Panc1 (cell line): ENCODE measurements around the gene BBC3. TPM values are rescaled to one million over a fixed set of nuclear protein-coding genes. Genes with fewer than 3 reads are reported as not detected.
"Not testable (repeated sequence)": the region's sequence is repeated elsewhere in the genome, so short reads cannot be mapped to it uniquely, and the experiment has no call there.

Experiments
- ATAC-seq: fragments of 200-7000 bp; cut with Tn5 transposase; 2 replicates; pipeline ENCODE4 v1.9.1; 2020; ENCODE audit warnings: mild to moderate bottlenecking, moderate library complexity
- BruUV-seq: library from RNA; stranded (reverse); fragments of 400-500 nt; replicated peaks from 2 replicates; lab custom pipeline; 2021; lab: Mats Ljungman, UMichigan
- CTCF ChIA-PET: fragments of 300-600 bp; sonication (Branson Sonifier 250); formaldehyde crosslinking; loops from one replicate; lab custom pipeline; 2022; ENCODE audit warnings: antibody characterized with exemption; lab: Charles Lee
- POLR2A ChIA-PET: fragments of 300-600 bp; sonication (Branson Sonifier 250); formaldehyde crosslinking; loops from one replicate; lab custom pipeline; 2022; ENCODE audit warnings: antibody characterized with exemption; lab: Charles Lee
- DNase-seq: peaks from one replicate; pipeline ENCODE4 v3.0.0-alpha.2; 2010; ENCODE audit warnings: low read depth, low spot score
- H3K27ac ChIP-seq: 2 replicates; pipeline ENCODE4 v1.5.1; 2011; ENCODE audit warnings: mild to moderate bottlenecking, low read length, inconsistent platforms
- H3K27me3 ChIP-seq: fragments of 200-500 bp; sonication (Bioruptor generic); 2 replicates; pipeline ENCODE4 v1.6.0; 2014; ENCODE audit warnings: low read length, inconsistent platforms; ENCODE audit not compliant: control insufficient read depth, insufficient read depth
- H3K36me3 ChIP-seq: fragments of 200-500 bp; sonication (Bioruptor generic); 2 replicates; pipeline ENCODE4 v1.5.1; 2014; ENCODE audit warnings: inconsistent platforms, mild to moderate bottlenecking, low read length, moderate library complexity; ENCODE audit not compliant: control insufficient read depth, insufficient read depth
- H3K4me1 ChIP-seq: 2 replicates; pipeline ENCODE4 v1.5.1; 2011; ENCODE audit warnings: inconsistent platforms, mild to moderate bottlenecking, low read length, moderate library complexity; ENCODE audit not compliant: control insufficient read depth, insufficient read depth
- H3K4me3 ChIP-seq, 2 experiments: 2 replicates each; pipeline ENCODE4 v1.5.1; 2011 to 2012; ENCODE audit warnings: low read depth in 2 of 2, low read length in 2 of 2, mild to moderate bottlenecking in 2 of 2, inconsistent platforms in 1 of 2, moderate library complexity in 1 of 2
- H3K9me3 ChIP-seq: fragments of 200-500 bp; sonication (Bioruptor generic); 2 replicates; pipeline ENCODE4 v1.5.1; 2014; ENCODE audit warnings: low read depth, mild to moderate bottlenecking, inconsistent platforms, low read length, moderate library complexity; ENCODE audit not compliant: control insufficient read depth, insufficient read depth
- POLR2AphosphoS5 ChIP-seq: IDR thresholded peaks from 2 replicates; pipeline ENCODE4 v1.6.1; 2012; ENCODE audit warnings: mild to moderate bottlenecking, low read depth, low read length, moderate library complexity
- SIN3A ChIP-seq: IDR thresholded peaks from 2 replicates; pipeline ENCODE4 v1.6.1; 2012; ENCODE audit warnings: low read depth, mild to moderate bottlenecking, low read length, moderate library complexity, borderline replicate concordance; ENCODE audit not compliant: insufficient read depth
- TCF7L2 ChIP-seq: IDR thresholded peaks from 2 replicates; pipeline ENCODE4 v1.6.1; 2011; ENCODE audit warnings: mild to moderate bottlenecking, low read depth, low read length, inconsistent platforms
- in situ Hi-C: cut with HindIII; loops from 2 replicates; pipeline ENCODE4 v1.10.0; 2016; ENCODE audit warnings: low sequenced_read_pairs, low pct_unique_long_range_greater_than_20kb
- intact Hi-C: fragments of 100-400 bp; cut with micrococcal nuclease; formaldehyde crosslinking; loops from one replicate; pipeline ENCODE4 v1.10.0; 2022; ENCODE audit not compliant: unreplicated experiment
- total RNA-seq: library from RNA; stranded (reverse); gene quantifications from one replicate; pipeline ENCODE4 v1.2.1, GENCODE V29; 2021; ENCODE audit not compliant: unreplicated experiment
- TF ChIP-seq, protein P1 (sequence below), 2 experiments: IDR thresholded peaks; 2 replicates each; pipeline ENCODE4 v1.6.1; 2011 to 2012; ENCODE audit warnings: low read depth in 2 of 2, control low read depth in 1 of 2, low read length in 1 of 2, mild to moderate bottlenecking in 1 of 2, moderate library complexity in 1 of 2; ENCODE audit not compliant: insufficient read depth in 1 of 2
- TF ChIP-seq, protein P2 (sequence below): fragments of 450-650 bp; IDR thresholded peaks from 2 replicates; pipeline ENCODE4 v1.5.1; 2017; ENCODE audit warnings: mild to moderate bottlenecking

The BBC3 gene
- total RNA-seq, 1 experiment from 2014 or later = 7.6 TPM

DNA sequence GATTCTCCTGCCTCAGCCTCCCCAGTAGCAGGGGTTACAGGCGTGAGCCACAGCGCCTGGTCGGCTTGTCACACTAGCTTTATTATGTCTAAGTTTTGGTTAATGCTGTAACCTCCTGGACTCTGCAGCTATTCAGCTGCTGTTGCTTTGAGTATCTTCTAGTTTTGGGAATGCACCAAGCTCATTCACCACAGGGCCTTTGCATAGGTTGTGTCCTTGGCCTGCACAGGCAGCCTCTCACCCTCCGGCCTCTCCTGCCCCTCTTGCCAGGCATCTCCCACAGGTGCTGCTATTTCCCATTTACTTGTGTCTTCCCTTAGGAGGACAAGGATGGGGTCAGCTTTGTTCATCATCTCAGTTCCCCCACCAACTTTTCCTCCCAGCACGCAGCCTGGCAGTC, 23.0 kb upstream of the BBC3 start:
- Histone ChIP-seq H3K4me3 (no peak overlapping the region), H3K4me1 (peaks cover 6% of the 10 kb centered on the region), H3K36me3 (no peaks in the 10 kb centered on the region; the same call in 1 of the 2 replicates), H3K9me3 (no peaks in the 10 kb centered on the region), H3K27ac (no peak overlapping the region), H3K27me3 (no peaks in the 10 kb centered on the region)
- DNase-seq (no peak), ATAC-seq (no peak)
- no TSS peak for BruUV-seq
- TF ChIP-seq TCF7L2 (no peak), SIN3A (no peak), POLR2AphosphoS5 (no peak)
- TF ChIP-seq, protein P1, sequence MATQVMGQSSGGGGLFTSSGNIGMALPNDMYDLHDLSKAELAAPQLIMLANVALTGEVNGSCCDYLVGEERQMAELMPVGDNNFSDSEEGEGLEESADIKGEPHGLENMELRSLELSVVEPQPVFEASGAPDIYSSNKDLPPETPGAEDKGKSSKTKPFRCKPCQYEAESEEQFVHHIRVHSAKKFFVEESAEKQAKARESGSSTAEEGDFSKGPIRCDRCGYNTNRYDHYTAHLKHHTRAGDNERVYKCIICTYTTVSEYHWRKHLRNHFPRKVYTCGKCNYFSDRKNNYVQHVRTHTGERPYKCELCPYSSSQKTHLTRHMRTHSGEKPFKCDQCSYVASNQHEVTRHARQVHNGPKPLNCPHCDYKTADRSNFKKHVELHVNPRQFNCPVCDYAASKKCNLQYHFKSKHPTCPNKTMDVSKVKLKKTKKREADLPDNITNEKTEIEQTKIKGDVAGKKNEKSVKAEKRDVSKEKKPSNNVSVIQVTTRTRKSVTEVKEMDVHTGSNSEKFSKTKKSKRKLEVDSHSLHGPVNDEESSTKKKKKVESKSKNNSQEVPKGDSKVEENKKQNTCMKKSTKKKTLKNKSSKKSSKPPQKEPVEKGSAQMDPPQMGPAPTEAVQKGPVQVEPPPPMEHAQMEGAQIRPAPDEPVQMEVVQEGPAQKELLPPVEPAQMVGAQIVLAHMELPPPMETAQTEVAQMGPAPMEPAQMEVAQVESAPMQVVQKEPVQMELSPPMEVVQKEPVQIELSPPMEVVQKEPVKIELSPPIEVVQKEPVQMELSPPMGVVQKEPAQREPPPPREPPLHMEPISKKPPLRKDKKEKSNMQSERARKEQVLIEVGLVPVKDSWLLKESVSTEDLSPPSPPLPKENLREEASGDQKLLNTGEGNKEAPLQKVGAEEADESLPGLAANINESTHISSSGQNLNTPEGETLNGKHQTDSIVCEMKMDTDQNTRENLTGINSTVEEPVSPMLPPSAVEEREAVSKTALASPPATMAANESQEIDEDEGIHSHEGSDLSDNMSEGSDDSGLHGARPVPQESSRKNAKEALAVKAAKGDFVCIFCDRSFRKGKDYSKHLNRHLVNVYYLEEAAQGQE (IDR thresholded peaks at IDR 0.05; ENCODE audit: insufficient read depth in 1 of 2, low read depth in 2 of 2, low read length in 1 of 2) = no peak
- TF ChIP-seq, protein P2, sequence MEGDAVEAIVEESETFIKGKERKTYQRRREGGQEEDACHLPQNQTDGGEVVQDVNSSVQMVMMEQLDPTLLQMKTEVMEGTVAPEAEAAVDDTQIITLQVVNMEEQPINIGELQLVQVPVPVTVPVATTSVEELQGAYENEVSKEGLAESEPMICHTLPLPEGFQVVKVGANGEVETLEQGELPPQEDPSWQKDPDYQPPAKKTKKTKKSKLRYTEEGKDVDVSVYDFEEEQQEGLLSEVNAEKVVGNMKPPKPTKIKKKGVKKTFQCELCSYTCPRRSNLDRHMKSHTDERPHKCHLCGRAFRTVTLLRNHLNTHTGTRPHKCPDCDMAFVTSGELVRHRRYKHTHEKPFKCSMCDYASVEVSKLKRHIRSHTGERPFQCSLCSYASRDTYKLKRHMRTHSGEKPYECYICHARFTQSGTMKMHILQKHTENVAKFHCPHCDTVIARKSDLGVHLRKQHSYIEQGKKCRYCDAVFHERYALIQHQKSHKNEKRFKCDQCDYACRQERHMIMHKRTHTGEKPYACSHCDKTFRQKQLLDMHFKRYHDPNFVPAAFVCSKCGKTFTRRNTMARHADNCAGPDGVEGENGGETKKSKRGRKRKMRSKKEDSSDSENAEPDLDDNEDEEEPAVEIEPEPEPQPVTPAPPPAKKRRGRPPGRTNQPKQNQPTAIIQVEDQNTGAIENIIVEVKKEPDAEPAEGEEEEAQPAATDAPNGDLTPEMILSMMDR = no peak
- intact Hi-C loops = no loop called here
- ChIA-PET POLR2A (interaction anchor here (0.6 kb wide), 1 partner anchor 10 kb away, joined by 3 read pairs; no protein-coding TSS in a partner anchor), CTCF (interaction anchor here (0.7 kb wide), 2 partner anchors 43 to 84 kb away, joined by 3 to 5 read pairs; no protein-coding TSS in a partner anchor)
- in situ Hi-C loops = no loop called here

DNA sequence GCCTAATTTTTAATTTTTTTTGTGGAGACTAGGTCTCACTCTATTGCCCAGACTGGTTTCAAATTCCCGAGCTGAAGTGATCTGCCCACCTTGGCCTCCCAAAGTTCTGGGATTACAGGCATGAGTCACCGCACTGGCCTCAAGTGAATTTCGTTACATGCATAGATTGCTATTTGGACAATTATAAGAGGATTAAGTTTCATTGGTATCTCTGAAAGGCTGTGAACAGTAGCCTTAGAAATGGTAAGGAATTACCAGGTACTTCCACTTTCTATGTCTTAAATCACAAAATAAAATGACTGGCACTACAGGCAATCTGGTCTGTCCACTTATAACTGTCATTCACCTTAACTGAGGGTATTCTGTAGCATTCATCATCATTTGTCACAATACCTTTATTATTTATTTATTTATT, 22.5 kb upstream of the BBC3 start:
- 0 out of 2 replicates have a peak overlapping the region, but pooled peaks have one; percentile 29 for H3K27ac ChIP-seq
- no TSS peak for BruUV-seq
- H3K36me3 ChIP-seq = no peaks in the 10 kb centered on the region; the same call in 1 of the 2 replicates
- ATAC-seq (no peak), DNase-seq (no peak)
- H3K27me3 ChIP-seq = no peaks in the 10 kb centered on the region
- H3K4me3 ChIP-seq = no peak overlapping the region
- H3K4me1 ChIP-seq = peaks cover 6% of the 10 kb centered on the region
- TF ChIP-seq TCF7L2 (no peak), SIN3A (no peak), POLR2AphosphoS5 (no peak)
- TF ChIP-seq, protein P1 (IDR thresholded peaks at IDR 0.05; ENCODE audit: insufficient read depth in 1 of 2, low read depth in 2 of 2, low read length in 1 of 2) = no peak
- TF ChIP-seq, protein P2 = no peak
- intact Hi-C loops (no loop called here), in situ Hi-C loops (no loop called here)
- H3K9me3 ChIP-seq = no peaks in the 10 kb centered on the region
- POLR2A ChIA-PET = interaction anchor here (0.6 kb wide), 1 partner anchor 9 kb away, joined by 3 read pairs; no protein-coding TSS in a partner anchor
- CTCF ChIA-PET = interaction anchor here (0.7 kb wide), 2 partner anchors 43 to 83 kb away, joined by 3 to 5 read pairs; no protein-coding TSS in a partner anchor

DNA sequence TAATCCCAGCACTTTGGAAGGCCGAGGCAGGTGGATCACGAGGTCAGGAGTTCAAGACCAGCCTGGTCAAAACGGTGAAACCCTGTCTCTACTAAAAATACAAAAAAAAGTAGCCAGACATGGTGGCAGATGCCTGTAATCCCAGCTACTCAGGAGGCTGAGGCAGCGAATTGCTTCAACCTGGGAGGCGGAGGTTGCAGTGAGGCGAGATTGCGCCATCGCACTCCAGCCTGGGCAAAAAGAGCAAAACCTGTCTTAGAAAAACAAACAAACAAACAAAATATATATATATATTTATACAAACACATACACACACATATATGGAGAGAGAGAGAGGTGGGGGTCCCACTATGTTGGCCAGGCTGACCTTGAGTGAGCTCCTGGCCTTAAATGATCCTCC, 22.0 kb upstream of the BBC3 start:
- H3K27ac ChIP-seq, in situ Hi-C loops, CTCF ChIA-PET, H3K9me3 ChIP-seq, H3K4me1 ChIP-seq, H3K4me3 ChIP-seq, H3K27me3 ChIP-seq, BruUV-seq, ATAC-seq, POLR2A ChIA-PET, H3K36me3 ChIP-seq, DNase-seq, intact Hi-C loops: not testable (repeated sequence)
